HG03135 (cell line): ENCODE results near the gene AGPS.
"Not testable (repeated sequence)": the region's sequence is repeated elsewhere in the genome, so short reads cannot be mapped to it uniquely, and the experiment has no call there.

Experiments used
- ATAC-seq: cut with Tn5 transposase; IDR thresholded peaks from one replicate; pipeline ENCODE4 v1.9.1; 2021; ENCODE audit warnings: mild to moderate bottlenecking, moderate library complexity; ENCODE audit not compliant: unreplicated experiment

The AGPS gene

DNA sequence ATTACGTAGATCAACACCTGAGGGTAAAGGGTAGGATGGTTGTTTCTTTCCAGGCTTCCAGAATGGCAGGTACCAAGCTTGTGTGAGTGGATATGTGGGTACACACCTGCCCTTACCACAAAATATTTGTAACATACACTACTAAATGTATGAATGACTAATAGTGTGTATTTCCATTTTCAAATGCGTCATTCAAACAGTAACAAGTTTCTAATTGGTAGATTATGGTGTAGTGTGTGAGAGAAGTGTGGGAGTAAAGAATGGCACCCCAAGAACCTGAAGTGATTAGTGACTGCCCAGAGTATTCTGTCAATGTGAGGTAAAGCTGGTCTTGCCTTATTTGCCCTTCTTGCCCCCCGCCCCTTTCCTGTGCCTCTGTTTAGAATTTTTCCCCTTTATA is 21.1 kb downstream of the AGPS start:
- ATAC-seq, result no peak

DNA sequence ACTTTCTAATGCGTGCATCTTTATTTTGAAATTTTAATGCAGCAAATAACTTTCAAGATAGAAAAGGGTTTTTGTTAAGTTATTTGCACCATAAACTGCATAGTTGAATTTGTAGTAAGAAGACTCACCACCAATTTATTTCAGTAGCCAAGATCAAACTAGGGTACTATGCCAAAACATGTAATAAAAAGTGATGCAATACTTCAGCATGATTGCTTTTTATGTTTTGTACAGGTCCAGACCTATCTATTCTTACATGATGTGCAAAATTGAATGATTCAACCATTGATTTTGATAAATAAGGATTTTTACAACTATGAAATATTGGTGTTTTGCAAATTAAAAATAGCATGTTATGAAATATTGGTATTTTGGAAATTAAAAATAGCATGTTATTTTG is 26.7 kb downstream of the AGPS start:
- ATAC-seq, result no peak

DNA sequence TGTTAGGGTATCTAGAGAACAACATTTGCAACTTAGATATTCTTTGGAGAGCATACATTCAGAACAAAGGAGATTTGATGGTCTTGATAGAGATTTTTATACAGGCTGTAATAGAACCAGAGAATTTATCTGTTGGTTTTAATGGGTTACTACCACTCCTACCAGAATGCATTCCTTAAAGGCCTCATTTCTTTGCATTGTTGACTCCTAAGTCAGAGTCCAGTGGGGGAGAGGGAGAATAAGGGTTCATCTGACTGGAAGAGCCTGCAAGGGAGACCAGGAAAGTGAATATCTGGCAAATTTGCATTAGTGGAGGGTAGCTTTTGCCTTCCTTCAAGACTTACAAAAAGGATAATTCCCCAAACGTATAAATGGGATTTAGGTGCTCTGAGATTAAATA is 29.7 kb downstream of the AGPS start:
- ATAC-seq, result no peak

DNA sequence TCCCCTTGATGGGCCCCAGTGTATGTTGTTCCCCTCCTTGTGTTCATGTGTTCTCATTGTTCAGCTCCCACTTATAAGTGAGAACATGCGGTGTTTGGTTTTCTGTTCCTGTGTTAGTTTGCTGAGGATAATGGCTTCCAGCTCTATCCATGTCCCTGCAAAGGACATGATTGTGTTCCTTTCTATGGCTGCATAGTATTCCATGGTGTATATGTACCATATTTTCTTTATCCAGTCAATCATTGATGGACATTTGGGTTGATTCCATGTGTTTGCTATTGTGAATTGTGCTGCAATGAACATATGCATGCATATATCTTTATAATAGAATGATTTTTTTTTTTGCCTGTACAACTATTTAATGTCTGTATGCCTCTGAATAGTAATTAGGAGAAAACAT is 31.5 kb downstream of the AGPS start:
- not testable (repeated sequence) for ATAC-seq

DNA sequence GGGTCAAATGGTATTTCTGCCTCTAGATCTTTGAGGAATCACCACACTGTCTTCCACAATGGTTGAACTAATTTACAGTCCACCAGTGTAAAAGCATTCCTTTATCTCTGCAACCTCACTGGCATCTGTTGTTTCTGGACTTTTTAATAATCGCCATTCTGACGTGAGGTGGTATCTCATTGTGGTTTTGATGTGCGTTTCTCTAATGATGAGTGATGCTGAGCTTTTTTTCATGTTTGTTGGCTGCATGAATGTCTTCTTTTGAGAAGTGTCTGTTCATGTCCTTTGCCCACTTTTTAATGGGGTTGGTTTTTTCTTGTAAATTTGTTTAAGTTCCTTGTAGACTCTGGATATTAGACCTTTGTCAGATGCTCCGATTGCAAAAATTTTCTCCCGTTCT is 32.0 kb downstream of the AGPS start:
- ATAC-seq, result not testable (repeated sequence)

DNA sequence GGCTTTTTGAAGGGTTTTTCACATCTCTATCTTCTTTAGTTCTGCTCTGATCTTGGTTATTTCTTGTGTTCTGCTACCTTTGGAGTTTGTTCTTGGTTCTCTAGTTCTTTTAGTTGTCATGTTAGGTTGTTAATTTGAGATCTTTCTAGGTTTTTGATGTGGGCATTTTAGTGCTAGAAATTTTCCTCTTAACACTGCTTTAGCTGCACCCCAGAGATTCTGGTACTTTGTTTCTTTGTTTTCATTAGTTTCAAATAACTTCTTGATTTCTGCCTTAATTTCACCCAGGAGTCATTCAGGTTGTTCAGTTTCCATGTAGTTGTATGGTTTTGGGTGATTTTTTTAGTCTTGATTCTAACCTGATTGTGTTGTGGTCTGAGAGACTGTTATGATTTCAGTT is 34.7 kb downstream of the AGPS start:
- no peak for ATAC-seq

DNA sequence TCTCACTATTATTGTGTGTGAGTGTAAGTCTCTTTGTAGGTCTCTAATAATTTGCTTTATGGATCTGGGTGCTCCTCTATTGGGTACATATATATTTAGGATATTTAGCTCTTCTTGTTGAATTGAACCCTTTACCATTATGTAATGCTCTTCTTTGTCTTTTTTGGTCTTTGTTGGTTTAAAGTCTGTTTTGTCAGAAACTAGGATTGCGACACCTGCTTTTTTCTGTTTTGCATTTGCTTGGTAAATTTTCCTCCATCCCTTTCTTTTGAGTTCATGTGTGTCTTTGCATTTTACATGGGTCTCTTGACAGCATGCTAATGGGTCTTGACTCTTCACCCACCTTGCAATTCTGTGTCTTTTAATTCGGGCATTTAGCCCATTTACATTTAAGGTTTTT is 35.4 kb downstream of the AGPS start:
- not testable (repeated sequence) for ATAC-seq

DNA sequence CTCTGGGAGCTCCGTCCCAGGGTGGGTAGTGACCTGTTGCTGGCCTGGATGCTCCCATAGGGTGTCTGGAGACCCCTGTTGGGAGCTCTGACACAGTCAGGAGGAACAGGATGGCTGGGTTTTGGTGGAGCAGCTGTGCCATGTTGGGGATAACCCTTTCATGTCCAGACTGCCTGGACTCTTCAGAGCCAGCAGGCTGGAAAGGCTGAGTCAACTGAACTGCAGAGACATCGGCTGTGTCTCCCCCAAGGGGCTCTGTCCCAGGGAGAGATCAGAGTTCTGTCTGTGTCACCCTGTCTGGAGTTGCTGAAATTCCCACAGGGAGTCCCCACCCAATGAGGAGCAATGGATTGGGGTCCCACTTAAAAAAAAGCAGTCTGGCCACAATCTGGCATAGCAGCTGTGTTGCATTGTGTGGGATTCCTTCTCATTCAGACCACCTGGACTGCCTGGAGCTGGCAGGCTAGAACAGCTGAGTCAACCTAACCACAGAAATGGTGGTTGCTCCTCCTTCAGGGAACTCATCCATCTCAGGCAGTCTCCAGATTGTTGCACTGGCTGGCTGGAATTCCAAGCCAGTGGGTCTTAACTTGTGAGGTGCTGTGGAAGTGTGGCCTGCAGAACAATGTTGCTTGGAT is 37.2 kb downstream of the AGPS start:
- ATAC-seq, result no peak

DNA sequence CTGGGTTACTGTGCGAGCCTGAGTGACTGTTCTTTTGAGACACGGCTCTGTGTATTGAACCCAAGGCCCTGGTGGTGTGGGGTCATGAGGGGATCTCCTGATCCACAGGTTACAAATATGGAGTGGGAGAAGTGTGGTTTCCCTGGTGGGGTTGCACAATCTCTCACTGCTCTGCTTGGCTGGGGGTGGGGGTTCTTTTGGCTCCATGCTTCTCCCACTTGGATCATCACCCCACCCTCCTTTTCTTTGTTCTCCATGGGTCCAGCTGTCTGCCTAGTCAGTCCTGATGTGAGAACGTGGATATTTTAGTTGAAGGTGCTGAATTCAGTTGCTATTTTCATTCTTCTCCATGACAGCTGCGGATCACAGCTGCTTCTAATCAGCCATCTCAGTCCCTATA is 37.8 kb downstream of the AGPS start:
- ATAC-seq, result no peak

DNA sequence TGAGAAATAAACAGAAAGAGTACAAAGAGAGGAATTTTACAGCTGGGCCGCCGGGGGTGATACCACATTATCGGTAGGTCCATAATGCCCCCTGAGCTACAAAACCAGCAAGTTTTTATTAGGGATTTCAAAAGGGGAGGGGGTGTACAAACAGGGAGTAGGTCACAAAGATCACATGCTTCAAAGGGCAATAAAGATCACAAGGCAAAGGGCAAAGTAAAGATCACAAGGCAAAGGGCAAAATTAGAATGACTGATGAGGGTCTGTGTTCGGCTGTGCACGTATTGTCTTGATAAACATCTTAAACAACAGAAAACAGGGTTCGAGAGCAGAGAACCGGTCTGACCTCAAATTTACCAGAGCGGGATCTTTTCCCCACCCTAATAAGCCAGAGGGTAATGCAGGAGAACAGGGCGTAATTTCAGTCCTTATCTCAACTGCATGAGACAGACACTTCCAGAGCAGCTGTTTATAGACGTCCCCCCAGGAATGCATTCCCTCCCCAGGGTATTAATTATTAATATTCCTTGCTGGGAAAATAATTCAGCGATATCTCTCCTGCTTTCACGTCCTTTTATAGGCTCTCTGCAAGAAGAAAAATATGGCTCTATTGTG is 38.6 kb downstream of the AGPS start:
- not testable (repeated sequence) for ATAC-seq

DNA sequence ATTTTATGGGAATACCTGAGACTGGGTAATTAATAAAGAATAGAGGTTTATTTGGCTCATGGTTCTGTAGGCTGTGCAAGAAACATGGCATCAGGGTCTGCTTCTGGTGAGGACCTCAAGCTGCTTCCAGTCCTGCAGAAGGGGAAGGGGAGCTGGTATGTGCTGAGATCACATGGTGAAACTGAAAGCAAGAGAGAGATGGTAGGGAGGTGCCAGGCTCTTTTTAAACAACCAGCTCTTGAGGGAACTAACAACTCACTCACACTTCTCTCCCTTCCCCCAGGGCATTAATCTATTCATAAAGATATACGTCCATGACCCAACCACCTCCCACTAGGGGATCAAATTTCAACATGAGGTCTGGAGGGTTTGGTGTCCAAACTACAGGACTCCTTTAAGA is 40.1 kb downstream of the AGPS start:
- no peak for ATAC-seq

DNA sequence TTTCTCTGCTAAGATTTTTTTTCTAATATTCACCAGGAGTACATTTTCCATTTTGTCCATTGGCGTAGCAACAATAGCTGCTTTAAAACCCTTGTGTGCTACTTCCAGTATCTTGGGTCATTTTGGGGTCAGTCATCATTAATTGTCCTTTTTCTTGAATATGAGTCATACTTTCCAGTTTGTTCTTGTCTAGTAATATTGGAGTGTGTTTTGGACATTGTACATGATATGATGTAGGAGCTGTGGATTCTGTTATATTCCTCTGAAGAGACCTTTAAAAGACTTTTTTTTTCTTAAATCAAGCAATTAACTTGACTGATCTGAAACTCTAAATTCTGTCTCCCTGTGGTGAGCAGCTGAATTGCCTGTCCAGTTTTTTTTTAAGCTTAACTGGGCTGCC is 40.8 kb downstream of the AGPS start:
- ATAC-seq, result no peak

DNA sequence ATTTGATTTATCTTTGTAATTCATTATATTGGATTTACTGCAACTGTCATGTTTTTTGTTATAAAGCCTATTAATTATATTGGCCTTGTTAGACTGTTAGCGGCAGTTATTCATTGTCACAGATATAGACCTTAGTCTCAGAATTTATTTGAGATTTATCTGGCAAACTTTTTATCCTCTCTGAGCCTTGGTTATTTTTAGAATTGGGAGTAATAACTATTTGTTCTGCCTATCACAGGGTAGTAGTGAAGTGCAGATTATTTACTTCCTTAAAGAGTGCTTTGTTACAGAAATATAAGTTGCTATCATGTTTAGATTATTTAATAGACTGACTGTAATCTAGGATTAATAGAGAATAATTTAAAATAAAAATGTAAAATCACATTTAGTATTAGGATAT is 41.9 kb downstream of the AGPS start:
- no peak for ATAC-seq

DNA sequence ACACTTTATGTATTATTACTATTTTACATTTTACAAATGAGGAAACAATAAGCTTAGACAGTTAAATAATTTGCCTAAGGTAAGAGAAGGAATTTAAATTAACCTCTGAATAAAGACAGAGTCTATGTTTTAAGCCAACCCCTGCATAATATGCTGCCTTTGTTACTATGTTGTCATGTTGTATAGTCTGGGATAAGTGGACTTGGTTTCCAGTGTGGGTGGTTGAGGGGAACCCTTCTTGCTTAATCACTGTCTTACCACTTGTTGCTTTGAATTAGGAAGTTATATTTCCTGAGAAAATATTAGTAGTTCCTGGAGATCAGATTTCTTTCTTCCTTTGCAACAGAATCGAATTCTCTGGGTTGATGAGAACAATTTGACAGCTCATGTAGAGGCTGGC is 52.6 kb downstream of the AGPS start:
- ATAC-seq, result no peak

DNA sequence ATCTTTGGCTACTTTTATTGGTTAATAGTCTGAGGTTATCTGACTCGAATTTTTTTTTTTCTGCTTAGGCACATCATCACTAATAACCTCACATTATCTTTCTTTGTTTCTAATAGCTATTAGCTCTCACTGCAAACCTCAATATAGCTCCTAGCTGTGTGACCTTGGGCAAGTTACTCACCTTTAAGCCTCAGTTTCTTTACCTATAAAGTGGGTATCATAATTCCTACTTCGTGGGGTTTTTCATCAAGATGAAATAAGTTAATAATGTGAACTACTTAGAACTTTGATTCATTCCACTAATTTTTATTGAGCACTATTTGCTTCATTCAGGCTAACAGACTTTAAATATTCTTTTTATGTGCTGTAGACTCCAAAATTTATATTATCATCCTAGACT is 55.5 kb downstream of the AGPS start:
- no peak for ATAC-seq

DNA sequence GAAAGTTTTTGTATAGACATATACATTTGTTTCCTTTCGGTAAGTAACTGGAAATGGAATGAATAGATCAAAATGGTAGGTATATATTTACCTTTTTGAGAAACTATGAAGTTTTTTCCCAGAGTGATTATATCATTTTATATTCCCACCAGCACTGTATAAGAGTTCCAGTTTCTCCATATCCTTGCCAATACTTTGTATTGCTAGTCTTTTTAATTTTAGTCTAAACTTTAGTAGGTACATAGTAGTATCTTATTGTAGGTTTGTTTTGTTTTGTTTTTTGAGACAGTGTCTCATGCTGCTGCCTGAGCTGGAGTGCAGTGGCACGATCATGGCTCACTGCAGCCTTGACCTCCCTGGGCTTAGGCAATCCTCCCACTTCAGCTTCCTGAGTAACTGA is 56.6 kb downstream of the AGPS start:
- no peak for ATAC-seq

DNA sequence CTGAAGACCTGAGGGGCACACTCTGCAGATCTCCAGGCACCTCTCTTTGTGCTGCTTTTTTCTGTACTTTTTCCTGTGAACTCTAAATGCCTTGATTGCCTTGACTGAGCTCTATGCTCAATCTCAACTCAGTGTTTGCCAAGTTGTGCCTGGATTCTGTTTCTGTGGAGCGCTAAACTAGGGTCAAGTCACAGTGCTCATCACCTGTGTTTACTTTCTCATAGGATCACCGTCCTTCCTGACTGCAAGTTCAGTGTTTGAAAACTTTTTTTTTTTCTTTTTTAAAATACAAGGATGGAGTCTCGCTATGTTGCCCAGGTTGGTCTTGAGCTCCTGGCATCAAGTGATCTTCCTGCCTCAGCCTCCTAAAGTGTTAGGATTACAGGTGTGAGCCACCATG is 62.6 kb downstream of the AGPS start:
- ATAC-seq, result no peak

DNA sequence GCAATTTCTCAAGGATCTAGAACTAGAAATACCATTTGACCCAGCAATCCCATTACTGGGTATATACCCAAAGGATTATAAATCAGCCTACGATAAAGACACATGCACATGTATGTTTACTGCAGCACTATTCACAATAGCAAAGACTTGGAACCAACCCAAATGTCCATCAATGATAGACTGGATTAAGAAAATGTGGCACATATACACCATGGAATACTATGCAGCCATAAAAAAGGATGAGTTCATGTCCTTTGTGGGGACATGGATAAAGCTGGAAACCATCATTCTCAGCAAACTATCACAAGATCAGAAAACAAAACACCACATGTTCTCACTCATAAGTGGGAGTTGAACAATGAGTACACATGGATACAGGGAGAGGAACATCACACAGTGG is 67.2 kb downstream of the AGPS start:
- not testable (repeated sequence) for ATAC-seq

DNA sequence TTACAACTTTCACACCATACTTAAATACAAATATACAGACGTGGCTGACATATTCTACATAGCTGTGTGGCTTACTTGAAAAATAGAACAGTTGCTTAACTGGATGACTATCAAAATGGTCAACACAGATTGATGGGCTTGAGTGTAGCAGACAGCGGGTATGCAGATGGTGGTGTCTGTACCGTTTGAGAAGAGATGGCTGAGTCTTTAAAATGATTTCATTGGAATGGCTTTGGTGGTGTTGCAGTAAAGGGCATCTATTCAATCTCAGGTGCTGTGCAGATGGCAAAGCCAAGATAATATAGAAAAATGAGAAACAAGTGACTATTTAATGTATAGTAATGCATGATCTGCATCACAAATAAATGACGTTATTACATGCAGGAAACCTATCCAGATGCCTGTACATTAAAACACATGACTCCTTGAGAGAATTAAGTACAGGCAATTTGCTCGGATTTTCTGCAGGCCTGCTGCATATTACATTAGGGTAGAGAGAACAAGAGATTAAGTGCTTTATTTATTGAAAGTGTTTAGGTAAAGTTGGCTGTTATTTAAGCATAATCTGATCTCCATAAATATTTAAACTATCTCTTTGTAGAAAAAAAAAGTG is 68.5 kb downstream of the AGPS start:
- no peak for ATAC-seq

DNA sequence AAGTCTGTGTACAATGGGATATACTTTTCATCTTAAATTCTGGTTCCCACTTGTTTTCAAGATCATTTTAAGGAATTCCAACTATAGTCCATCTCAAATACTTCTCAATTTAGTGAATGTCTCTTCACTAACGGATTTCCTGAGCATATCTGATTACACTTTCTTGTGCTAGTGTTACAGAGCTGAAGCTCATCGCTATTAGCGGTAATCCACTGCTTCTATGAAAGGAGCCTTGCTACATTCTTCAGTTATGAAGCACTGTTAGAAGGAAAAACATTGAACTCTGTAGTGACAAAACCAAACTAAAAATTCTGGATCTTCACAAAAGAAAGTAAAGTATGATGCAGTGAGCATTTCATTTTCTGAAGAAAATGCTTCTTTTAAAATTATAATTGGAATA is 72.0 kb downstream of the AGPS start:
- ATAC-seq, result no peak

DNA sequence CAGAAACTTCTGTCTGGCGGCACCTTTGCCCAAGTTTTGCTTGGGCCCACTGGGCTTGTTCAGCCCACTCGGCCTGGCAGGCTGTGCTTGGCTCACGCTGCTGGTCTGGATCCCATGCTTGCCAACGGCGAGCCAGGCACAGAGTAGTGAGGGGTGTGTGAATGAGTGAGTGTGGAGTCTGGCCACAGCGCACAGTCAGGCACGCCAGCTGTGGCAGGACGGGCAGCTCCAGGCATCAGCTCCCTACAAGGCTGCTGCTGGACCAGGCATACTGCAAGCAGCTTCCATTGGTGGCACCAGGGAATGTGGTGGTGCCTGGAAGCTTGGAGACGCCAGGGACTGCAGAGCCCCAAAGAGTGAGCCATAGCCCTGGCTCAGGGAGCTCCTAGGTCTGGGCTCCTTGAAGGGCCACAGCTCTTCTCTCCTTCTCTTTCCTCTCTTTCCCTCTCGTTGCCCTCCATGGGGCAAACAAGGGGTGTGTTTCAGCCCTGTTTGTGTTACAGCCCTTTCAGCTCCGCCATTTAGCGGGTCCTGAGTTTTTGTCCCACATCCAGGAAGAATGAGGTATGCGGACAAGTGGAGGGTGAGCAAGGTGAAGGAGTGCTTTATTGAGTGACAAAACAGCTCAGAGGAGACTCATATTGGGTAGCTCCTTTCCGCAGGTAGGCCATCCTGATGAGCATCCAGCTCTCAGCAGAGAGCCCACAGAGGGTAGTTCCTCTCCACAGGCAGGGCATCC is 73.0 kb downstream of the AGPS start:
- ATAC-seq, result no peak
